Testis (tissue), 2 donors: ENCODE results near the gene AMACR.

Experiments used
- CTCF ChIP-seq, 3 experiments: fragments of 450-650 bp in 2 of 3; fragments of 200-600 bp in 1 of 3; sonication (generic) in 1 of 3; IDR thresholded peaks; one replicate each; pipeline ENCODE4 v1.5.1; 2016 to 2019; ENCODE audit warnings: antibody characterized with exemption in 3 of 3, mild to moderate bottlenecking in 2 of 3, moderate library complexity in 1 of 3
- POLR2A ChIP-seq: fragments of 450-650 bp; IDR thresholded peaks from one replicate; pipeline ENCODE4 v1.6.1; 2017; ENCODE audit warnings: antibody characterized with exemption, mild to moderate bottlenecking, moderate library complexity

- TF ChIP-seq CTCF (IDR thresholded peaks at IDR 0.05) (no peak), POLR2A (no peak)
Observed at GRCh38 chr5:34016222-34016621, 8.4 kb upstream of the AMACR start.
